ENCODE measurements around the gene NOS1.

The NOS1 gene

GRCh38 chr12:117367006-117367638 is 5.7 kb upstream of the NOS1 start:
- H3K23ac ChIP-seq (ENCODE audit: low read length in 2 of 2): no peak overlapping the region
- peaks cover 7% of the 10 kb centered on the region for H3K9me3 ChIP-seq (ENCODE audit: control insufficient read depth, low read length)
- no peak overlapping the region for H3K14ac ChIP-seq (ENCODE audit: low read length in 2 of 2)
- H3K18ac ChIP-seq (ENCODE audit: low read depth in 1 of 2, low read length in 2 of 2): no peak overlapping the region
- peak; percentile 66 for DNase-seq
- no peak overlapping the region for H3K9ac ChIP-seq (ENCODE audit: low read length)
- H3K4me1 ChIP-seq (ENCODE audit: control insufficient read depth, insufficient read depth, low read depth, low read length): no peaks in the 10 kb centered on the region
- H3K4ac ChIP-seq (ENCODE audit: low read depth in 1 of 2, low read length in 2 of 2): no peak overlapping the region
- H3K79me1 ChIP-seq (replicated peaks; ENCODE audit: low read length, poor library complexity, severe bottlenecking): no peaks in the 10 kb centered on the region
- H3K4me2 ChIP-seq (ENCODE audit: low read length, poor library complexity, severe bottlenecking): no peak overlapping the region
- H3K27me3 ChIP-seq (ENCODE audit: control insufficient read depth in 1 of 2, insufficient read depth in 1 of 2, low read length in 2 of 2): peaks cover 47 to 88% of the 10 kb centered on the region in 2 experiments
- no peak overlapping the region for H4K91ac ChIP-seq (ENCODE audit: low read length)
- no peak overlapping the region for H2AK5ac ChIP-seq (ENCODE audit: low read length, severe bottlenecking)
- H3K36me3 ChIP-seq (ENCODE audit: control insufficient read depth in 1 of 2, insufficient read depth in 2 of 2, low read depth in 1 of 2, low read length in 2 of 2): no peaks in the 10 kb centered on the region
- no peak overlapping the region for H2BK15ac ChIP-seq (ENCODE audit: low read depth, poor library complexity, severe bottlenecking)
- no peak overlapping the region for H4K8ac ChIP-seq (ENCODE audit: low read length)
- H3K27ac ChIP-seq (ENCODE audit: low read length, poor library complexity, severe bottlenecking): no peak overlapping the region
- H2BK120ac ChIP-seq (ENCODE audit: low read depth, low read length): no peak overlapping the region
- 12% methylated on average over 10 of the region's 12 CpGs for WGBS
- no peak overlapping the region for H2BK12ac ChIP-seq (ENCODE audit: low read length in 2 of 2)
- H2BK5ac ChIP-seq (ENCODE audit: low read depth, low read length, poor library complexity, severe bottlenecking): no peak overlapping the region
- H3K4me3 ChIP-seq (ENCODE audit: insufficient read depth in 1 of 2, low read depth in 1 of 2, low read length in 2 of 2): no peak overlapping the region
- H2AFZ ChIP-seq (ENCODE audit: low read depth, low read length): no peak overlapping the region

GRCh38 chr12:117365049-117365616 is 3.7 kb upstream of the NOS1 start:
- Histone ChIP-seq H4K8ac (ENCODE audit: low read length) (no peak overlapping the region), H3K14ac (ENCODE audit: low read length in 2 of 2) (no peak overlapping the region), H2BK5ac (ENCODE audit: low read depth, low read length, poor library complexity, severe bottlenecking) (no peak overlapping the region), H3K9me3 (ENCODE audit: control insufficient read depth, low read length) (no peaks in the 10 kb centered on the region), H3K23ac (ENCODE audit: low read length in 2 of 2) (no peak overlapping the region), H3K18ac (ENCODE audit: low read depth in 1 of 2, low read length in 2 of 2) (no peak overlapping the region), H2AFZ (ENCODE audit: low read depth, low read length) (no peak overlapping the region), H2BK15ac (ENCODE audit: low read depth, poor library complexity, severe bottlenecking) (no peak overlapping the region), H4K91ac (ENCODE audit: low read length) (no peak overlapping the region), H3K4me3 (ENCODE audit: insufficient read depth in 1 of 2, low read depth in 1 of 2, low read length in 2 of 2) (no peak overlapping the region), H2BK12ac (ENCODE audit: low read length in 2 of 2) (no peak overlapping the region), H3K4me2 (ENCODE audit: low read length, poor library complexity, severe bottlenecking) (no peak overlapping the region), H3K27me3 (ENCODE audit: control insufficient read depth in 1 of 2, insufficient read depth in 1 of 2, low read length in 2 of 2) (peaks cover 57 to 89% of the 10 kb centered on the region in 2 experiments), H2AK5ac (ENCODE audit: low read length, severe bottlenecking) (no peak overlapping the region), H3K27ac (ENCODE audit: low read length, poor library complexity, severe bottlenecking) (no peak overlapping the region), H3K79me1 (replicated peaks; ENCODE audit: low read length, poor library complexity, severe bottlenecking) (no peaks in the 10 kb centered on the region), H3K36me3 (ENCODE audit: control insufficient read depth in 1 of 2, insufficient read depth in 2 of 2, low read depth in 1 of 2, low read length in 2 of 2) (no peaks in the 10 kb centered on the region), H3K4me1 (ENCODE audit: control insufficient read depth, insufficient read depth, low read depth, low read length) (peaks cover 14% of the 10 kb centered on the region), H3K9ac (ENCODE audit: low read length) (no peak overlapping the region), H3K4ac (ENCODE audit: low read depth in 1 of 2, low read length in 2 of 2) (no peak overlapping the region), H2BK120ac (ENCODE audit: low read depth, low read length) (no peak overlapping the region)
- no peak for DNase-seq
- 70% methylated on average over 9 of the region's 9 CpGs for WGBS

DNA sequence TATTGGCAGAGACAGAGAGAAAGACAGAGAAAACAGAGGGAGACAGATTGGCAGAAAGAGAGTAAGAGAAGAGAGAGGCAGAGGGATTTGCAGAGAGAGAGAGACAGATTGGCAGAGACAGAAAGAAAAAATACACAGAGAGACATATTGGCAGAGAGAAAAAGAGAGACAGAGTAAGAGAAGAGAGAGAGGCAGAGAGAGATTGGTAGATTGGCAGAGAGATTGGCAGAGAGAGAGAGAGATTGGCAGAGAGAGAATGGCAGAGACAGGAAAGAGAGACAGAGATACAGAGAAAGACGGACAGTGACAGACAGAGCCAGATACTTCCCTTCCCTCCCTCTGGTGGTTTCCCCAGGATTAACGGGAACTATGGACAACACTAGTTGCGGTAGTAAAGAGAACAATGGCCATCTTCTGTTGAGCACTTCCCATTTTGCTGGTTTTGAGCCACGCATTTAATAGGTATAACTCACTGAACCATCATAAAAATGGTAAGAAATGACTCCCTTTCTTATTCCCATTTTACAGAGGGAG is 2.6 kb upstream of the NOS1 start:
- H2BK120ac ChIP-seq (ENCODE audit: low read depth, low read length): no peak overlapping the region
- H3K18ac ChIP-seq (ENCODE audit: low read depth in 1 of 2, low read length in 2 of 2): no peak overlapping the region
- no peak overlapping the region for H3K4me3 ChIP-seq (ENCODE audit: insufficient read depth in 1 of 2, low read depth in 1 of 2, low read length in 2 of 2)
- no peak overlapping the region for H3K4me2 ChIP-seq (ENCODE audit: low read length, poor library complexity, severe bottlenecking)
- no peak overlapping the region for H2AFZ ChIP-seq (ENCODE audit: low read depth, low read length)
- H3K23ac ChIP-seq (ENCODE audit: low read length in 2 of 2): no peak overlapping the region
- H3K4ac ChIP-seq (ENCODE audit: low read depth in 1 of 2, low read length in 2 of 2): no peak overlapping the region
- H3K27me3 ChIP-seq (ENCODE audit: control insufficient read depth in 1 of 2, insufficient read depth in 1 of 2, low read length in 2 of 2): peaks cover 68 to 93% of the 10 kb centered on the region in 2 experiments
- no peaks in the 10 kb centered on the region for H3K36me3 ChIP-seq (ENCODE audit: control insufficient read depth in 1 of 2, insufficient read depth in 2 of 2, low read depth in 1 of 2, low read length in 2 of 2)
- H2AK5ac ChIP-seq (ENCODE audit: low read length, severe bottlenecking): no peak overlapping the region
- no peak overlapping the region for H4K91ac ChIP-seq (ENCODE audit: low read length)
- no peak overlapping the region for H3K27ac ChIP-seq (ENCODE audit: low read length, poor library complexity, severe bottlenecking)
- peaks cover 16% of the 10 kb centered on the region for H3K4me1 ChIP-seq (ENCODE audit: control insufficient read depth, insufficient read depth, low read depth, low read length)
- no peak overlapping the region for H3K9ac ChIP-seq (ENCODE audit: low read length)
- no peaks in the 10 kb centered on the region for H3K79me1 ChIP-seq (replicated peaks; ENCODE audit: low read length, poor library complexity, severe bottlenecking)
- H2BK15ac ChIP-seq (ENCODE audit: low read depth, poor library complexity, severe bottlenecking): no peak overlapping the region
- no peak overlapping the region for H2BK5ac ChIP-seq (ENCODE audit: low read depth, low read length, poor library complexity, severe bottlenecking)
- no peak overlapping the region for H4K8ac ChIP-seq (ENCODE audit: low read length)
- H3K9me3 ChIP-seq (ENCODE audit: control insufficient read depth, low read length): no peaks in the 10 kb centered on the region
- no peak overlapping the region for H2BK12ac ChIP-seq (ENCODE audit: low read length in 2 of 2)
- no peak overlapping the region for H3K14ac ChIP-seq (ENCODE audit: low read length in 2 of 2)
- 25% methylated on average over 4 of the region's 4 CpGs for WGBS
- DNase-seq: no peak

- Histone ChIP-seq H3K27me3 (ENCODE audit: control insufficient read depth in 1 of 2, insufficient read depth in 1 of 2, low read length in 2 of 2) (peaks cover 76 to 93% of the 10 kb centered on the region in 2 experiments), H2BK12ac (ENCODE audit: low read length in 2 of 2) (no peak overlapping the region), H2BK5ac (ENCODE audit: low read depth, low read length, poor library complexity, severe bottlenecking) (no peak overlapping the region), H3K4me1 (ENCODE audit: control insufficient read depth, insufficient read depth, low read depth, low read length) (peaks cover 16% of the 10 kb centered on the region), H2AFZ (ENCODE audit: low read depth, low read length) (no peak overlapping the region), H3K36me3 (ENCODE audit: control insufficient read depth in 1 of 2, insufficient read depth in 2 of 2, low read depth in 1 of 2, low read length in 2 of 2) (no peaks in the 10 kb centered on the region), H4K91ac (ENCODE audit: low read length) (no peak overlapping the region), H3K14ac (ENCODE audit: low read length in 2 of 2) (no peak overlapping the region), H3K23ac (ENCODE audit: low read length in 2 of 2) (no peak overlapping the region), H3K79me1 (replicated peaks; ENCODE audit: low read length, poor library complexity, severe bottlenecking) (no peaks in the 10 kb centered on the region), H3K27ac (ENCODE audit: low read length, poor library complexity, severe bottlenecking) (no peak overlapping the region), H3K4ac (ENCODE audit: low read depth in 1 of 2, low read length in 2 of 2) (no peak overlapping the region), H3K9ac (ENCODE audit: low read length) (no peak overlapping the region), H2BK120ac (ENCODE audit: low read depth, low read length) (no peak overlapping the region), H2AK5ac (ENCODE audit: low read length, severe bottlenecking) (no peak overlapping the region), H2BK15ac (ENCODE audit: low read depth, poor library complexity, severe bottlenecking) (no peak overlapping the region), H4K8ac (ENCODE audit: low read length) (no peak overlapping the region), H3K9me3 (ENCODE audit: control insufficient read depth, low read length) (no peaks in the 10 kb centered on the region), H3K4me2 (ENCODE audit: low read length, poor library complexity, severe bottlenecking) (no peak overlapping the region), H3K18ac (ENCODE audit: low read depth in 1 of 2, low read length in 2 of 2) (no peak overlapping the region), H3K4me3 (ENCODE audit: insufficient read depth in 1 of 2, low read depth in 1 of 2, low read length in 2 of 2) (no peak overlapping the region)
- 52% methylated on average over 7 of the region's 10 CpGs for WGBS
- no peak for DNase-seq
Measured at GRCh38 chr12:117363056-117363662, 1.7 kb upstream of the NOS1 start.
